Posterior vena cava (tissue), 2 donors: ENCODE data around the gene IFNA2. TPM values are rescaled to one million over a fixed set of nuclear protein-coding genes. Genes with fewer than 3 reads are reported as not detected.
A peak's percentile ranks its signal among the peaks of the same experiment; 100 is the strongest.
"Not testable (repeated sequence)": the region's sequence is repeated elsewhere in the genome, so short reads cannot be mapped to it uniquely, and the experiment has no call there.

Source experiments
- DNase-seq: peaks from one replicate; pipeline ENCODE4 v3.0.0-alpha.2; 2020; ENCODE audit warnings: low spot score
- intact Hi-C, 2 donors: fragments of 100-400 bp; cut with DNase I; formaldehyde crosslinking; loops; one replicate each; pipeline versions ENCODE4 v1.14.1 to v1.14.2; 2022 to 2023
- total RNA-seq, 2 donors: library from RNA; stranded (reverse); fragmentation: NEBNext Ultra II Directional; extraction: Animal tissue kit (Norgen Biotek cat#: 25700); gene quantifications; one replicate each; pipeline ENCODE4 v1.2.1, GENCODE V29; 2021
- donor health status: DM: yes; HTN: yes; CAD: no.
- donor health status: DM: yes; HTN: yes; CAD: no.

IFNA2 gene
- total RNA-seq, 2 donors from 2014 or later, result not detected

DNA sequence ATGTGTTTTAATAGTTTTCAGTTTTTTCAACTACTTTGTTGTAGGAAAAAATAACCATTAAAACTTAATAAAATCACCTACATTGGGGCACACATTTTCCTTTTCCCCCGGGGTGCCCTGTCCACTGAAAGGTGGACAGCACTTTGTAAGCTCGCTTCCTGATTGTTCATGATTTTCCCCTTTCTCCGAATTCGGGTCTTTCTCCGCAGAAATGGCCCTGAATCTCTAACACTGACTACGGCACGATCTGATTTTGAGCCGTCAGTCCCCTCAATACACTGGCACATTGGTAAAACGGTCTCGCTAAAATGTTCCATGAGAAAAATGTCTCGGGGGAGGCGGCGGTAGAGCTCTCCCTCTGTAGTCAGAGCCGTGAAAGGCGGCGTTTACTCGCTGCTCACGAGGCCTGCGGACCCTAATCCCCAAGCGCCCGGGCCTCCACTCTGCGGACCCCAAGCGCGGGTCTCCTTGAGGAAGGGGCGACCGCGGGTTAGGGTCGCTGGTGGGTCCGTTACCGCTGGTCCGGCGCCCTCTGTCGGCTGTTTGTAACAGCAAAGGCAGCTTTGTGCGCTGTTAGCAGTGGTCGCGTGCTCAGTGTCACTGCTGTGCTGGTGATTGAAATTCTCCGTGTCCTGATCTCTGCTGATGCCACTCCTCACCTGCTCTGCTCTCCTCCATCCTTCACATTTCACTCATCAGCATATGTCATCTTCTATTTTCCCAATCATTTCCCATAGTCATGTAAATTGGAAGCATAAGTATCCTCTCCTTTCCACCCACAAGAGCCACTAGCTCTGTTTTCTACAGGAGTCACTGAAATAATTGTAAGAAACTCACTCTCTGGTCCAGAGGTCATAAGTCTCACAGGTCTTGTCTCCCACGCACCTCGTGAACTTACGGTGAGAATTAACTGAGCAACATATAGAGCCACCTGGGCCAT, 10.8 kb upstream of the IFNA2 start:
- DNase-seq, result no peak
- intact Hi-C loops, result loop anchor here in 1 of 2 donors (10.0 kb wide), 1 partner anchor 71 kb away; no protein-coding TSS in a partner anchor

DNA sequence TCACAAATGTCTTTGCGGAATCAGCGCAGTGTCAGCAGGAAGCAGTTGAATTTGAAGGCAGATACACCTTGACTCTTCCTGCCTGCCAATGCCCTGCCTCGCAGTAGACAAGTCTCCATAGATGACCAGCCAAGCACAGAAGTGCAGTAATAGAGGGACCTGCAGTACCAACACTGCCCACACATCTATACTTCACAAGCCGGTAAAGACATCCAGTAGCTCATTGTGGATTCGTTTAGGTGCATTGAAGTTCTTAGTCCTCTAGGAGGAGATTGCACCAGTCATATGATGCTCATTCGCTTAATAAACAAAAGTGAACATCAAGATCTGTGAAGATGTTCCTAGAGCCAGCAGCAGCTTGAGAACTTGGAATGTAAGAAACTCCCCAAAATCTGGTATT, 7.1 kb upstream of the IFNA2 start:
- no peak for DNase-seq
- intact Hi-C loops, result loop anchor here in 1 of 2 donors (10.0 kb wide), 1 partner anchor 67 kb away; no protein-coding TSS in a partner anchor

DNA sequence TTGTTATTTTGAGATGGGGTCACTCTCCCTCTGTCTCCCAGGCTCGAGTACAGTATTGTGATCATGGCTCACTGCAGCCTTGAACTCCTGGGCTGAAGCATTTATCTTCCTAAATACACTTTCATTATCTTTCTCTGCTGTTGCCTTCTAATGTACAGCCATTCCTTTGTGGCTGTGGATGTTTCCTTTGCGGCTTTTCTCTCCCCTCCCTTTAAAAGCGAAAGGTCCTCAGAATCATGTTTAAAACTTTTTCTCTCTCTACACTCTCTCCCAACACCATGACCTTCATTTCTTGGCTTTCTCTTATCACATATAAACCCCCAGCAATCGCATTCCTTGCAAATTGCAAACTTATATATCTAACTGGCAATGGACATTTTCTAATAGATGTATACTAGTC, 1.6 kb downstream of the IFNA2 start:
- no peak for DNase-seq
- intact Hi-C loops, result no loop called here

DNA sequence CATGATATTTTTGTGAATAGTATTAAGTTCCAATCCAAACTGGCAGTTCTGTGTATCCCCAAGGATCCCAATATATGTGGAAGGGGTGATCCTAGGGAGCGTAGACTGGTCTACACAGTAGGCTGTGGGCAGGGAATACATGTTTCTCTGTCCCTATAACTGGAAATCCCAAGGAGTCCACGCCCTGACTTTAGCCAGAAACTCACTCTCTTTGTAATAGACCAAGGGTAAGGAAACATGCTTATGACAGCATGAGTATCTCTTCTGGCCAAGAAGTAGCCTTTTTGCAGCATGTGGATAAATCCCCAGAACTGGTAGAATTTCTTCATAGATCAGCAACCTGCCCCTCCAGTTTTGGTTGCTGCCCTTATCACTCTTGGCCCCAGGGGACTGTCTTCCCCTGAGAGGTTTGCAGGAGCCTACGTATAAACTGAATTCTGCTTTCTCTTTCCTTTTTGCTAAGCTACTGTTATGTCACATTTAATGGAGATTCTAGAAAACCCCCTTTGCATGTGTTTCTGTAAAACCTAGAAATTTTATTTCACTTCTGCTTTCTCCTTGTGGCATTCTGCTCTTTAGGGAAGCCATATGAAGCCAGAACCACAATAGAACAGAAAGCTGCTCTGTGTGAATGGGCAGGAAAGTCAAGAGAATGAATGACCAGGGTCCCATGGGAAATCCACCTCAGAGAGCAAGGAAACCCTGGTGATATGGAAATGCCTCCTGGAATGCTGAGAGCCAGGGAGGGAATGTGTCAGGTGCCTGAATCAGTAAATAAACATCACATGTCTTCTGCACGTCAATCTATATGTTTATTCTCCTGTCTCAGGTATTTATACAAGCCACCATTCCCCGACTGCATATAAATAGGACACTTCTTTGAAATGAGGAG, 3.5 kb downstream of the IFNA2 start:
- intact Hi-C loops, result no loop called here
- no peak for DNase-seq

DNA sequence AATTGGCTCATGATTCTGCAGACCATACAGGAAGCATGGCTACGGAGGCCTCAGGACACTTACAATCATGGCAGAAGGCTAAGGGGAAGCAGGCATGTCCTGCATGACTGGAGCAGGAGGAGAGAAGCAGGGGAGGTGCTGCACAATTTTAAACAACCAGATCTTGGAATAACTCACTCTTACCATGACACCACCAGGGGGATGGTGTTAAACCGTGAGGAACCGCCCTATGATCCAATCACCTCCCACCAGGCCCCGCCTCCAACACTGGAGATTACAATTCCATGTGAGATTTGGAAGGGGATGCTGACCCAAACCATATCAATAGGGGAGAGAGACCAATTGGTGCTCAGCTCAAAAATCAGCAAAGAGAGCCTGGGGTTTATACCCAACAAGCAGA, 13.7 kb downstream of the IFNA2 start:
- DNase-seq, intact Hi-C loops: not testable (repeated sequence)

DNA sequence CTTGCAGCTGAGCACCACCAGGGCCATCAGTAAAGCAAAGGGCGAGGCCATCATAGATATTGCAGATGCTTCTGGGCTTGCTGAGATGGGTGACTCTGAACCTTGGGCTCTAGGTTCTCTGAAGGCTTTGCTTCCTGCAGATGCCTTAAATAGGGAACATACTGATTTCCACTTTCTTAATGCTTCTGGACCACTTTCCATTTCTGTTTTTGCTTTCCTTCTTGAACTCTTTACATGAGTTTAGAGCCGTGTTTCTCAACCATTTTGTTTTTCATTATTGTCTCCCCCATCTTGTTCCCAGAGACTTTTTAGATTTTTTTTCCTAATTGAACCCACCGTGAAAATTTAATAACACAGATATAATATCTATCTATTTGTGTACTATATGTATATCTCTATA, 17.2 kb downstream of the IFNA2 start, which contains the start of gene IFNA13:
TSS of gene IFNA13 (minus strand) at position 101 of the 400 bp plus-strand sequence. CDS start at position 54, 47 bp downstream.
- DNase-seq, result no peak
- intact Hi-C loops, result no loop called here

DNA sequence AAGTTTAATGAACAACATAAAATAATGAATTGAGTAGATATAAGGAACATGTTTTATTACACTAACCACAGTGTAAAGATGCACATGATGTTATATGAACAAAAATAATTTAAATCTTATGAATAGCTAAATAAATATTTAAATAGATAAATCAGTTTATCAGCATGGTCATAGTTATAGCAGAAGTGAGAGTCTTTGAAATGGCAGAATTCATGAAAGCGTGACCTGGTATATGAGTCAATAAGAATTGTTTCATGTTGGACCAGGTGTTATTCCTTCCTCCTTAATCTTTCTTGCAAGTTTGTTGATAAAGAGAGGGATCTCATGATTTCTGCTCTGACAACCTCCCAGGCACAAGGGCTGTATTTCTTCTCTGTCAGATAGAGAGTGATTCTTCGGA, 18.0 kb downstream of the IFNA2 start:
- intact Hi-C loops, DNase-seq: not testable (repeated sequence)

DNA sequence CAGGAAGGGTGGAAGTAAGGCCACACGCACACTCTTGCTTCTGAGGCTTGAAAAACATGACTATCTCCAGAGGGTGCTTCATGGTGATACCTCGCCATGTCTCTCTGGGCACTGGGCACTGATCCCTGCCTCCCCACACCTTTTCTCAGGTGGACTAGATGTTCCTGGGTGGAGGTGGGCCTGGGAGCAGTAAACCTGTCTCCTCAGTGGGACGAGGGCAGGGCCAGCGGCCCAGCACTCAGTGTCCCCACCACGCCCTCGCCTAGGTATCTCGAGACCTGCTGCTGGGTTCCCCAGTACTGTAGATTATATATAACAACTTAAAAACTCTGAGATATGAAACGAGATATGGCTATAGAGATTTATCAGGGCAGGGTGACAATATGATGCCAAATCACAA, 22.9 kb downstream of the IFNA2 start:
- intact Hi-C loops, result no loop called here
- DNase-seq, result no peak

DNA sequence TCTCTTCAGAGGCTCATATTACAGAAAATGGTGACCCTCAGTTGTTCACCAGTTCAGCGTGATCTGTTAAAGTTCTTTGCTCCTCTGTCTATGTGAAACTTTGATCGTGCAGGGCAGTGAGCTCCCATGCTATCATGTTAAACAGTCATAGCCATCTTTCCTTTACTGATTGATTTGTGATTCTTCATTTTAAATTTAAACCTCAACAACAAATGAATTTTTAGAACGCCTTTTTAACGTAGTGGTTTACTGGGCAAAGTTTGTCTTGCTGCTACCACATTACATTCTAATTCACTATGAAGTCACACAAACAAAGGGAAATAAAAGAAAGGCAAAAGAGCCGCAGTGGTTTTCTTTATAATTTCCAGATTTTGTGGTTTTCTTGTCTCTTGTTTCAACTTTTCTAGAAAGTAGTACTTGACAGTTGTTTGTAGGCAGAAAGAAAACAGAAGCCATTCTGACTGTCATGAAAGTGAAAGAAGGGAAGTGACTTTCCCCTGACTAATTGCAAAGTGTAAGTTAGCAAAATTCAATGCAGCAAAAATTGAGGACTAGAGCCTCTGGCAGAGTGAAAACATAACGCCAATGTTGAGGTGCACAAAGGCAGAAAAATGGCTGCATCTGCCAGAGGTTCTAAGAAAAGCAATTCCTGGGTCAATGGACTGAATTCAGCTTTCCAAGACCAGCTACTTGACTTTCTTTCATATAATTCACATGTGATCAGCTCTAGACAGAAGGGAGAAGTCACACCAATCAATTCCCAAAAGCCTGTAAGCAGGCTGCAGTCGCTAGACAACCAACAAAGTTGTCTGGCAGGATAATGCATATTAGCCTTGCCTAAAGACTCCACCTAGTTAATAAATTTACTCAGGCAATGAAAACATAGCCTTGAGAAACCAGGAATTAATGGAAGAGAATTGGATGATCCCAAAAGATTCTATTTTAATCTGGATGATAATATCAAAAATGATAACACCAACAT, 27.4 kb downstream of the IFNA2 start:
- intact Hi-C loops, result no loop called here
- no peak for DNase-seq

DNA sequence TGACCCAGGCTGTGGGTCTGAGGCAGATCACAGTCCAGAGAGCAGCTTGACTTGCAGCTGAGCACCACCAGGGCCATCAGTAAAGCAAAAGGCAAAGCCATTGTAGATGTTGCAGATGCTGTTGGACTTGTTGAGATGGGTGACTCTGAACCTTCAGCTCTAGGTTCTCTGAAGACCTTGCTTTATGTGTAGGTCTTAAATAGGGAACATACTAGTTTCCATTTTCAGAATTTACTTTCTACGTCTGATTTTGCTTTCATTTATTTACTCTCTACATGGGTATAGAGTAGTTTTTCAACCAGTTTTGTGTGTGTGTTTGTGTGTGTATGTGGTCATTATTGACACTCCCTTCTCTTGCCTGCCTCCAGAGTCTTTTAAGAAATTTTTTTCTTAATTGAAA, 34.4 kb downstream of the IFNA2 start, which contains the start of gene IFNA6:
TSS of gene IFNA6 (minus strand) at position 101 of the 400 bp plus-strand sequence. CDS start at position 101, 0 bp downstream.
- DNase-seq, result no peak
- intact Hi-C loops, result no loop called here

DNA sequence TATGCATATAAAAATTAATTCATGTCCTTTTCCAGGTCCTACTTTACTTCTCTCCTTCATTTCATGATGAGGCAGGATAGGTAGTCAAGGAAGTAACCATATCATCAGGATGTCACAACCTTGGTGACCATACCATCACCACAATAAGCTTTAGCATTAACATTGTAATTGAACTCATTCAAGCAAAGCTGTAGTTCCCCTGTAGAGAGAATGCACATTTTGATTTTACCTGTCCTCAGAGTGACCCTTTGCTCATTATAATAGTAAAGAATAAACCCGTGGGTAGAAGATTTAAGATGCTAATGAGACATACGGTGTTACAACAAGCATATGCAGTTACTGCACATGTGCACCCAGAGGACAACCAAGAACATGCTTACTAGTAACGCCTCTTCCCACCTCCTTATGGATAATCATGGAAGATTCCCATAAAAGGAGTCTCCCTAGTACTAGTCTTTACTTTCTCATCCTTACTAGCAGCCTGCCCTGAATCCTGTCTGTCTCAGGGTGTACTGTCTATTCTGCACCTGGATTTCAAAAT, 36.7 kb downstream of the IFNA2 start:
- no peak for DNase-seq
- intact Hi-C loops, result no loop called here

DNA sequence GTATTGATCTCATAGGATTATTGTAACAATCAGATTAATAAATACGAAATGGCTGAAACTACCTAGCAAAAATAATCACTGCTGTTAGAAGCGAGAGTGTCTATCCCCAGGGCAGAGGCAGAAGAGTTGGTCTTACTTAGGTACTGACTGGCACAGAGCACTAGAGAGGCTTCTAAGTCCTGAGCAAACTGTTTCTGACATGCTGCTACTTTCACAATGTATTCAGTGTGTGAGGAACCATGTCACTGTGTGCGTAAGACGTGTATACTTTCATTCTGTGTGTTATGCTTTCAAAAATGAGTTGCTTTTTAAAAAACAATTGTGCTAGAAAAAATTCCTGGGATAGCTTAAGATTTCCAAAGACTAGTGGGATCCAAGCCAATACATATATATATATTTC, 44.5 kb downstream of the IFNA2 start:
- intact Hi-C loops, result no loop called here
- no peak for DNase-seq

DNA sequence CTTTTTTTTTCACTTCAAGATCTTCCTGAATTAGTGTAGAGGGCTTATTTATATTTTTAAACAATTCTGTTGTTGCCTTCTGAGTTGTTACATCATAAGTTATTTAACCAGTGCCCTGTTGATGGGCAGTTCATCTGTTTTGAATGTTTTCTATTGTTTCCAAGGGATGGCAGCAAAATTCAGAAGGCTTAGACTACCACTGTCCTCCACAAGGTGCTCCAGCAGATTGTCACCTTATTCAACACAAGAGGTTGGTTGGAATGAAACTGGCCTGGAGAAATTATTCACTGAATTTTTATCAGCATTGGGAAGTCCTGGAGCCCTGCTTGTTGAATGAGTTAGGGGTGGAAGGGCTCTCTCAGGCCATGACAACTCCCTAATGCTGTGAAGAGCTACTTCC, 48.7 kb downstream of the IFNA2 start:
- intact Hi-C loops, result loop anchor here in 1 of 2 donors (10.0 kb wide), 1 partner anchor 458 kb away; no protein-coding TSS in a partner anchor
- no peak for DNase-seq

DNA sequence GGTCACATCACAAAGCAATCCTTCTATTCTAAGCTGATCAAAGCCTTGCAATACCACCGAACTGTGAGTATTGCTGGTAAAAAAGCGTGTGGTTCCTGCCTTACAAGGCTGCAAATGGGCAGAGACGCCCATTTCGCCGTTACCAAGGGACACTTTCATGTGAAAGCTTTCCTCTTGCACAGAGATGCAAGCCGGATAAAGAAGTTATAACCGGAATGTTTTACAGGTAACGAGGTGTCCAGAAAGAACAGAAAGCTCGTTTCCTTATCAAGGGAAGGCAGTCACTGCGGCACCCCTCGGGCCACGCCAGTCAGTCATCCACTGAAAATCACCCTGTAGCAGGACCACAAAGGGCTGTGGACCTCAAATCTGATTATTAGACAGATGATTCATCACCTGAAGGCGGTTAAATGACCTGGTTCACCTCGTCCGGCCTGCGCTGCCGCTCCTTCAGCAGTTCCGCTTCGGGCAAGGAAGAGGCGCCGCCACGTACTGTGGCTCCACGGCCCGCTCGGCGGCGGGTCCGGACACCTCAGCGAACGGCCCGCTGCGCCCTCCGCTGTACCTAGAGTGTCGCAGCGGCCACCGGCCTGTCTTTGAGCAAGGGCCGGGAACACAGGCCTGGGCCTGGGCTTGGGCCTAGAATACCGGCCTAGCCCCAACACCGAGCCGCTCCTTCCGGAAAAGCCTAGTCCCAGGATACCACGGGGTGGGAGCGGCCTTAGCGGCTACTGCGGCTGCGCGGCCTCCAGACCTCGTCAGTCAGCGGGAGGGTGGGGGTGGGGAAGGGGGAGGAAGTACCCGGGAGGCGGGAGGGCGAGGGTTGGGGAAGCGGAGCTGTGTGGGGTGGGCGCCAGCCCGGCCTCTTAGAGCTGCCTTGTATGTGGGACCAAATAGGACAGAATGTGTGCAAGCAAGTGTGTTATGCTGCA, 50.2 kb downstream of the IFNA2 start, which contains the start of gene KLHL9:
TSS of gene KLHL9 (minus strand) at position 704 of the 932 bp plus-strand sequence. CDS start at position 159, 545 bp downstream.
- intact Hi-C loops, result loop anchor here in 1 of 2 donors (10.0 kb wide), 1 partner anchor 460 kb away; no protein-coding TSS in a partner anchor
- peak; percentile 97 for DNase-seq
